Measurements from ENCODE around the gene SETD9.

DNA sequence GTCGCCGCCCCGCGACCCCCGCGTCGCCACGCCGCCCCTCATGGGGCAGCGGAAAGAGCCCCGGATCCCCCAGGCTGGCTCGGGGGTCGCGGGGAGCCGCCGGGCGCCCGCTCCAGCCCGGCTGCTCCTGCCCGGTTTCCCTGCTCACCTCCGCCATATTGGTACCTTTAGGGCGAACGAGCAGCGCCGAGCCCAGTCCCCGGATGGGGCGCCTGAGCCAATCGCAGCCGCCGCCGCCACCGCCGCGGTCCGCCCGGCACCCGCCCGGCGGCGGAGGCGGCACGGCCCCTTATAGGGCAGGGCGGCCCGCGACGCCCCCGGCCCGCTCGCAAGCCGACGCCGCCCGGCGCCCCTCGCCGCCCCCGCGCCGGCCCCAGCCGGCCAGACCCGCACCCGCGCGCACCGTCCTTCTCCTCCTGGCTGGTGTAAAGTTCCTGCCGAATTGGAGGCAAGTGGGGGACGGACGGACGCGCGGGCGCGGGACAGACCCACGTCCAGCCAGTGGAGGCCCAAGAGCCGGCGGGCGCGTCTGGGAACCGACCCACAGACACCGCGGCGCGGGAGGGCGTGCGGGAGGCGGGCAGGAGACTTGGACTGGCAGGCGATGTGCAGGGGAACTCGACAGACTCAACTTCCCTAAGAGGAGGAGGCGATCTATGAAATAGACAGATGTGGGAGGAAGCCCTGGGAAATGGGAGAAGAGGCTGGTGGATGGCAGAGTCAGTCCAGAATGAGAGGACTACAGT lies 42.7 kb downstream of the SETD9 start, which contains the start of gene MIER3:
- TF ChIP-seq, protein P1, sequence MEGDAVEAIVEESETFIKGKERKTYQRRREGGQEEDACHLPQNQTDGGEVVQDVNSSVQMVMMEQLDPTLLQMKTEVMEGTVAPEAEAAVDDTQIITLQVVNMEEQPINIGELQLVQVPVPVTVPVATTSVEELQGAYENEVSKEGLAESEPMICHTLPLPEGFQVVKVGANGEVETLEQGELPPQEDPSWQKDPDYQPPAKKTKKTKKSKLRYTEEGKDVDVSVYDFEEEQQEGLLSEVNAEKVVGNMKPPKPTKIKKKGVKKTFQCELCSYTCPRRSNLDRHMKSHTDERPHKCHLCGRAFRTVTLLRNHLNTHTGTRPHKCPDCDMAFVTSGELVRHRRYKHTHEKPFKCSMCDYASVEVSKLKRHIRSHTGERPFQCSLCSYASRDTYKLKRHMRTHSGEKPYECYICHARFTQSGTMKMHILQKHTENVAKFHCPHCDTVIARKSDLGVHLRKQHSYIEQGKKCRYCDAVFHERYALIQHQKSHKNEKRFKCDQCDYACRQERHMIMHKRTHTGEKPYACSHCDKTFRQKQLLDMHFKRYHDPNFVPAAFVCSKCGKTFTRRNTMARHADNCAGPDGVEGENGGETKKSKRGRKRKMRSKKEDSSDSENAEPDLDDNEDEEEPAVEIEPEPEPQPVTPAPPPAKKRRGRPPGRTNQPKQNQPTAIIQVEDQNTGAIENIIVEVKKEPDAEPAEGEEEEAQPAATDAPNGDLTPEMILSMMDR (conservative IDR thresholded peaks at IDR 0.05; ENCODE audit: low read length), result no peak
- no peak for TF ChIP-seq EZH2phosphoT487 (IDR thresholded peaks at IDR 0.05; ENCODE audit: borderline replicate concordance)

All from Loucy (cell line).